GM12864 (cell line): ENCODE data around the gene NUF2.
"Not testable (repeated sequence)": the region's sequence is repeated elsewhere in the genome, so short reads cannot be mapped to it uniquely, and the experiment has no call there.

Experiments
- DNase-seq: peaks from one replicate; pipeline ENCODE4 v3.0.0-alpha.2; 2011; ENCODE audit warnings: low read depth
- H3K4me3 ChIP-seq: 2 replicates; pipeline ENCODE4 v1.5.1; 2011; ENCODE audit warnings: mild to moderate bottlenecking, low read depth, low read length, control low read depth
- TF ChIP-seq, protein P1 (sequence below): IDR thresholded peaks from 2 replicates; pipeline ENCODE4 v1.5.1; 2011; ENCODE audit warnings: low read depth, mild to moderate bottlenecking, moderate library complexity, low read length, control low read depth, inconsistent platforms; ENCODE audit errors: missing control alignments

Gene NUF2

DNA sequence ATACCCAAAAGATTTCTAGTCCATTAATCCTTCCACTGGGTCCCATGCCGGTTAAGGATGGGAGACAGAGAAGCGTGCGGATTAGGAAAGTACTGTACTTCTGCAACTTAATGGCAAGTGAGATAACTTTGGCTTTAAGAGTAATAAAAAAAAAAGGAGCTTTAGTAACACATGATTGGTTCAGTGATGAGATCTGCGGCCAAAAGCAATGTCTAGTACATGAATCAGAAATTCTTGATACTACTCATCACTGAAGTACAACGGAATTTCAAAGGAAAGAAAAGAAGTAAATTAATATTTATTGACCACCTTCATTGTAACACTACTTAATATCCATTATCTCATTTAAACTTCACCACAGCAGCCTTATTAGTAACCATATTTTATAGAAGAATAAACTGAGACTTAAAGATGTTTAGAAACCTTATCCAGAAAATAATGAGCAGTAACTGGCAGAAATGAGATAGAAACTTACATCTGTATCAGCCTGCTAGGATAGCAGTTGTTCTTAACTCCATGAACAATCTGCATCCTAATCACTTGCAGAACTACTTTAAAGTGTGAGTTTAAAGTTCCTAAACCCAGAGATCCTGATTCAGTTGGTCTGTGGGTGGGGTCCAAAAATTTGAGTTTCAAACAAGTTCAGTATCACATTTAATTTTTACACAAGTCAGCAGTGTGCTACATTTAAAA is 14.1 kb upstream of the NUF2 start:
- TF ChIP-seq, protein P1, sequence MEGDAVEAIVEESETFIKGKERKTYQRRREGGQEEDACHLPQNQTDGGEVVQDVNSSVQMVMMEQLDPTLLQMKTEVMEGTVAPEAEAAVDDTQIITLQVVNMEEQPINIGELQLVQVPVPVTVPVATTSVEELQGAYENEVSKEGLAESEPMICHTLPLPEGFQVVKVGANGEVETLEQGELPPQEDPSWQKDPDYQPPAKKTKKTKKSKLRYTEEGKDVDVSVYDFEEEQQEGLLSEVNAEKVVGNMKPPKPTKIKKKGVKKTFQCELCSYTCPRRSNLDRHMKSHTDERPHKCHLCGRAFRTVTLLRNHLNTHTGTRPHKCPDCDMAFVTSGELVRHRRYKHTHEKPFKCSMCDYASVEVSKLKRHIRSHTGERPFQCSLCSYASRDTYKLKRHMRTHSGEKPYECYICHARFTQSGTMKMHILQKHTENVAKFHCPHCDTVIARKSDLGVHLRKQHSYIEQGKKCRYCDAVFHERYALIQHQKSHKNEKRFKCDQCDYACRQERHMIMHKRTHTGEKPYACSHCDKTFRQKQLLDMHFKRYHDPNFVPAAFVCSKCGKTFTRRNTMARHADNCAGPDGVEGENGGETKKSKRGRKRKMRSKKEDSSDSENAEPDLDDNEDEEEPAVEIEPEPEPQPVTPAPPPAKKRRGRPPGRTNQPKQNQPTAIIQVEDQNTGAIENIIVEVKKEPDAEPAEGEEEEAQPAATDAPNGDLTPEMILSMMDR: no peak
- no peak overlapping the region for H3K4me3 ChIP-seq
- DNase-seq: no peak

DNA sequence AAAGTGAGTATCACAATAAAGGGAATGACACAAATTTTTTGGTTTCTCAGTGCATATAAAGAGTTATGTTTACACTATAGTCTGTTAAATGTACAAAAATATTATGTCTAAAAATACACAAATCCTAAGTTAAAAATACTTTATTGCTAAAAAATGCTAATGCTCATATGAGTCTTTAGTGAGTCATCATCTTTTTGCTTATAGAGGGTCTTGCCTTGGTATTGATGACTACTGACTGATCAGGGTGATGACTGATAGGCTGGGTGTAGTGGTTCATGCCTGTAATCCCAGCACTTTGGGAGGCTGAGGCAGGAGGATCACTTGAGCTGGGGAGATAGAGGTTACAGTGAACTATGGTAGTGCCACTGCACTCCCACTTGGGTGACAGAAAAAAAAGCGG is 12.9 kb upstream of the NUF2 start:
- TF ChIP-seq, protein P1: no peak
- no peak for DNase-seq
- H3K4me3 ChIP-seq: no peak overlapping the region

DNA sequence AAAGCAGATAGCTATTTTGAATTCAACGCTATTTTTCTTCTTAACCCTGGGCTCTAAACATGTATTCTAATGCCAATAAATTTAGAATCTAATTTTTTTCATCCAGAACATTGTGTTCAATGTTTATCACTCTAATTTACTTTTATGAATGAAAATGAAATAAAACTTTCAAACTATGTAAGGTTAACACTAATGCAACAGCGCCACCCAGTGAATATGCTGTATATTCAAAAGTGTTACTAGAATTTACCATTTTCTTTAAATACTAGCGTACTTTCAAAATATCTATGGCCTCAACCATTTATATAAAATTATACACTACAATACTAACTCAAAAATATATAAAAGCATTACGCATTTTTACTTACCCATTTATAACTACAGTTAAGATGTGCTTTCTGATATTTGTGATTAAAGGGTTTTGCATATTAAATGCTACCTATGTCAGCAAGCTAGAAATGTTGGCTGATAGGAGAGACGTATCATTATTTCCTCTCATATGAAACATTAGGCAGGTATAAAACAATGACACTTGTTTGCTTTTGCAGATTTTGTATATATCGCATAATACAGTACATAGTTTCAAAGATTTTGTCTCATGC is 5.9 kb upstream of the NUF2 start:
- no peak overlapping the region for H3K4me3 ChIP-seq
- no peak for DNase-seq
- TF ChIP-seq, protein P1: peak; percentile 32

DNA sequence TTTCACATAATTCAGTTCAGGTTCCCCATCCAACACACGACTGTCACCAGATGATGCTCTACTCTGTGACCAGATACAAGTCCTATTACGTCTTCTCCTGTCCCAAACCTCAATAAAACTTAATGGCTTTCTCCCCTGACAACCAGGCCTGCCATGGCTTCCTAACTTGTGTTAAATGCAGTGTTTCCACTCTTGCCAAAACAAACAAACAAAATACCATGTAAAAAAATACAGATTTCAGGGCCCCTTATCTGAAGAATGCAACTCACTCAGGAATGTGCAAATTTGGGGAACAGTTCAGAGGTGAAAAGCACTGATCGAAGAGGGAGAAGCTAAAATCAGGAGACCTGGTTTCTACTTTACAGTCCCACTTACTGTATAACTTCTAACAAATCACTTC is 863 bp upstream of the NUF2 start:
- TF ChIP-seq, protein P1: no peak
- no peak for DNase-seq

DNA sequence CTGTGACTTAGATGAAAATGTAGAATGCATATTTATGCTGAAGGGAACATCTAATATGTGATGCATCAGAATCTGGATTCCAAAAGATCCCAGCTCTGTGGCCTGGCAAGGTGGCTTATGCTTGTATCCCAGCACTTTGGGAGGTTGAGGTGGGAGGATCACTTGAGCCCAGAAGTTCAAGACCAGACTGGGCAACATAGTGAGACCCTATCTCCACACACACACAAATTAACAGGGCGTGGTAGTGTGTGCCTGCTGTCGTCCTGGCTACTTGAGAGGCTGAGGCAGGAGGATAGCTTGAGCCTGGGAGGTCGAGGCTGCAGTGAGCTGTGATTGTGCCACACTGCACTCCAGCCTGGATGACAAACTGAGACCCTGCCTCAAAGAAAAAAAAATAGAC is 1.6 kb downstream of the NUF2 start:
- not testable (repeated sequence) for DNase-seq
- H3K4me3 ChIP-seq: peak overlapping the region; percentile 80; the same call in 1 of the 2 replicates

More for the DNA sequence above, 863 bp upstream of the NUF2 start:
- H3K4me3 ChIP-seq: peak overlapping the region; percentile 80

DNA sequence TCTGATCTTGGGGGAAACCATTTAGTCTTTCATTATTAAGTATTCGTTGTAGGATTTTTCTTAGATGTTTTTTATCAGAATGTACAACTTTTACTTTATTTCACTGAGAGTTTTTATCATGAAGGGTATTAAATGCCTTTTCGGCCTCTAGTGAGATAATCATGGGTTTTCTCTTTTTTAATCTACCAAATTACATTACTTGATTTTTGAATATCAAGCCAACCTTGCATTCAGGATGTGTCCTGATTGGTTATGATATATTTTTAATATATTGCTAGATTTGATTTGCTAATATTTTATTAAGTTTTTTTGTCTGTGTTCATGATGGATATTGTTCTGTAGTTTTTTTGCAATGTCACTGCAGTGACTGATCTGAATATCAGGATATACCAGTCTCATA is 9.4 kb downstream of the NUF2 start:
- no peak overlapping the region for H3K4me3 ChIP-seq
- TF ChIP-seq, protein P1: no peak
- no peak for DNase-seq

DNA sequence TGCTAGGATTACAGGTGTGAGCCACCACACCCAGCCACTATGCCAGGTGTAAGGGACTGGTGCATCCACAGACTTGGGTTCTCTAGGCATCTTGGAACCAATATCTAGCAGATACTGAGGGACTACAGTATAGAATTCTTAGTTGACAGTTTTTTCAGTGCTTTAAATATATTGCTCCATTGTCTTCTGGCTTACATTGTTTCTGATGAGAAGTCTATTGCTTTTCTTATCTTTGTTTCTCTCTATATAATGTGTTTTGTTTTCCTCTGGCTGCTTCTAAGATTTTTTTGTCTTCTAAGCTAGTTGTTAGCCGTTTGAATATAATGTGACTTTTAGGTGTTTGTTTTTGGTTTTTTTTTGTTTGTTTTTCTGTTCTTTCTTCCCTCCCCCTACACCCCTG is 13.5 kb downstream of the NUF2 start:
- H3K4me3 ChIP-seq: no peak overlapping the region
- no peak for DNase-seq
- TF ChIP-seq, protein P1: no peak
